ENCODE results near the gene IQGAP2.
A peak's percentile ranks its signal among the peaks of the same experiment; 100 is the strongest.

IQGAP2 gene

GRCh38 chr5:76384705-76385104 is 18.4 kb upstream of the IQGAP2 start:
- DNase-seq (ENCODE audit: low read depth in 2 of 2), result no peak

GRCh38 chr5:76385540-76385939 is 17.5 kb upstream of the IQGAP2 start:
- DNase-seq (ENCODE audit: low read depth in 2 of 2), result no peak

DNA sequence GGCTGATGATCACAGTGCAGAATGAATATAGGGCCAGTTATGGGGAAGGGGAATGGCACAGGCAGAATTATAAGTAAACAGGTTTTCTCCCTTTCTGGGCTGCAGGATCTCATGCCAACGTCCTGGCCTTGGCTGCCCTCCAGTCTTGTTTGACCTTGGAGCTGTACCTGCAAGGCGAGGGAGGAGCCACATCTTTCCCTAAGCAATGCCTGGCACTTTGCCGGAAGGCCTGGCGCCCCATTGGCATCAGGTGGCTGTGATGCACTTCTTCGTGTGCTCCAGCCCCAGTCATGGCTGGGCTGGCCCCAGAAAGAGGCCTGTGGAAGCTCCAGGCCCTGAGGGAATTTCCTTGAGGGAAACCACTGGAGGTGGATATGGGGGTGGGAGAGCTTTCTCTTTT is 16.7 kb upstream of the IQGAP2 start:
- no peak for DNase-seq (ENCODE audit: low read depth in 2 of 2)

DNA sequence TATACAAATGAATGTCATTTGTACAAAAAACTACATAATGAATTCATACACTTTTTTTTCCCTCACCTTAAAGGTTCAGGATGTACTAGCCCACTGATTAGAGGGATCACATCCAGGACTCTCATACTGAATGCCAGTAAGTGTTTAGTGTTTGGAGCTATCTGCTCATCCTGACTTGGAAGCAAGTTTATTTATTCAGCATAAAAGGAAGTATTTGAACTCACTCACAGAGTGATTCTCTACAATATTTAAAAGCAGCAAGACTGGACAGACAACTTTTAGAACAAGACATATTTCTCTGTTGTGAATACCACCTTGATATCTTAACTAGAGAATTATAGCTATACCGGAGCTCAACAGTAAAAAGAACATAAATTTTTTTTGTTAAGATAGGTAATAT is 14.8 kb upstream of the IQGAP2 start:
- DNase-seq (ENCODE audit: low read depth in 2 of 2), result no peak

GRCh38 chr5:76388791-76389512 is 14.1 kb upstream of the IQGAP2 start:
- no peak for DNase-seq (ENCODE audit: low read depth in 2 of 2)

GRCh38 chr5:76389513-76390154 is 13.5 kb upstream of the IQGAP2 start:
- DNase-seq (ENCODE audit: low read depth in 2 of 2), result no peak

DNA sequence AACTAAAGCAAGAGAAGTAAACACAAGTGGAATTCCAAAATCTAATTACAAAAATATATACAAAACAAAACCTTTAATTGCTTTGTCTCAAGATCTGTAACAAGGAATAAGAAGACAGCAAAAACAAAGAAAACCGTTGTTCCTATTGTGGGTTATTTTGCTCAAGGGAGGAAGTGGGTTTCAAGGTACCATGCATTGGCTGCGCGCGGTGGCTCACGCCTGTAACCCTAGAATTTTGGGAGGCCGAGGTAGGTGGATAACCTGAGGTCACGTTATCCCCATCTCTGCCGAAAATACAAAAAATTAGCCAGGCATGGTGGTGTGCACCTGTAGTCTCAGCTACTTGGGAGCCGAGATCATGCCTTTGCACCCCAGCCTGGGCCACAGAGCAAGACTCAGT is 12.1 kb upstream of the IQGAP2 start:
- no peak for DNase-seq (ENCODE audit: low read depth in 2 of 2)

DNA sequence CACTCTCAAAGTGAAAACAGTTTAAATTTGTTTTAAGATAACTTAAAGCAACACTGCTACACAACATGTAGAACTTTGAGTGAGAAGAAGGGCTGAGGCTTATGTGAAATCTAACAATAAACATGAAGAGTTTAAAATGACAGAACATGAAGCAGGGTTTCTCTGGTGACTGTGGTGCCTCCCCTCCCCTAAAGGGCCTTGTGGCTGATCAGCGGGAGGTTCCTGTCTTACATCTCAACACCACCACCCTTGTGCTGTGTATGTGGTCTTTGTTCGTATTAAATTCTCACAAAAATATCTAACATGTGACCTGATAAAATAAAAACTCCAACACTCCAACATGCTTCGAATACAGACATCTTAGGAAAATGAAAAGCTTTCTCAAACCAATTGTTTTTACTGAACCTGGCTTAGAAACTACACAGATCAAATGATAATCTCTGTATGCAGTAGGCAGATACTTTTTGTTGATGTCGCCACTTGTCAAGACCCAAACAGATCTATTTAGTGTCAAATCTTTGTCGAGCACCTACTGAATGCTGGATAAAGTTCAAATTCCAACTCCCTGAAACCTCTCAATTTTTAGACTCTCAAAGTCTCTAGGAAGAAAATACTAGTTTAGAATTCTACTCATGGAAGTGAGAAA is 9.9 kb upstream of the IQGAP2 start:
- no peak for DNase-seq (ENCODE audit: low read depth in 2 of 2)

DNA sequence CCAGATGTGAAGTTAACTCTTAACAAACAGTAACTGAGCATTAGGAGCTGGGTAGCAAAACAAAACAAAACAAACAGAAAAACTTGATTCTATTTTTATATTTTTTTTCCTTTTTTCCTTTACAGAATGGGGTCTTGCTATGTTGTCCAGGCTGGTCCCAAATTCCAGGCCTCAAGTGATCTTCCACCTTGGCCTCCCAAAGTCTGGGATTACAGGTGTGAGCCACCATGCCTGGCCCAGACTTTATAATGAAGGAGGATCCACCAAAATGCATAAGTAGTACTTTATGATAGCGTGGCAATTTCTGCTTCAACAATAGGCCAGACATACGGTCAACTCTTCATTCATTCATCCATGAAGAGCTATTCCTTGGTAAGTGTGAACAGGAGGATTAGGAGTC is 5.9 kb upstream of the IQGAP2 start:
- DNase-seq (ENCODE audit: low read depth in 2 of 2), result no peak

DNA sequence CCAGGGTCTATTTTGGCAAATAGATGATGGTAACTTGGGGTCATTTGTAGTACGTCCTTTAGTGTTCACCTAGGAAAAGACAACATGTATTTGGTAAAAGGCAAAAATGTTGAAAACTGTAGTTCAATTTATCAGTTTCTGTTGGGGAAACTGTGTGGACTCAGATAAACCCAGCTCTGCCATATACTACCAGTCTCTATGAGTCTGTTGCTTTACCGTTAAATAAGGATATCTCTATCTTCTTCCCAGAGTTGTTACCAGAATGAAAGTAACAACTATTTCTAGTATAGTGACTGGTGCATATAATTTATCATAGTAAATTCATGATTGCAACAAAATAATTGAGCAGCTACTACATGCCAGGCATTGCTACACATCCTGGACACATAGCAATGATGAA is 3.8 kb upstream of the IQGAP2 start:
- DNase-seq (ENCODE audit: low read depth in 2 of 2), result no peak

DNA sequence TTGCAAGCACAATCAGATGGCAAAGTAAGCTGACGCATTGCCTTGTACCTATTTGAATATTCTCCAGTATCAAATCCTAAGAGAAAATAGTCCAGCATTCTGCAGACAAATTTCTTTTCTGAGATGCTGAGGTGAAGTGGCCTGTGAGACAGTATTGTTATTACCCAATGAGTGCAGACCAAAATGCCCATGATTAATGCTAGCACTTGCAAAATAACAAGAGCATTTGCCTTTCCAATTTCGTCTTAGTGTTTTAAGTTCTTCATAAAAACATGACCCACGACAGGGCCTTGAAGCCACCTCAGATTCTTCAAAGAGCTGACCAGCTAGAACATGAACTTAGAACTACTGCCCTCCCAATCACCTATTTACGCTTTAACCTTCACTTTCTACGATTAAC is 2.6 kb upstream of the IQGAP2 start:
- DNase-seq (ENCODE audit: low read depth in 2 of 2), result no peak

DNA sequence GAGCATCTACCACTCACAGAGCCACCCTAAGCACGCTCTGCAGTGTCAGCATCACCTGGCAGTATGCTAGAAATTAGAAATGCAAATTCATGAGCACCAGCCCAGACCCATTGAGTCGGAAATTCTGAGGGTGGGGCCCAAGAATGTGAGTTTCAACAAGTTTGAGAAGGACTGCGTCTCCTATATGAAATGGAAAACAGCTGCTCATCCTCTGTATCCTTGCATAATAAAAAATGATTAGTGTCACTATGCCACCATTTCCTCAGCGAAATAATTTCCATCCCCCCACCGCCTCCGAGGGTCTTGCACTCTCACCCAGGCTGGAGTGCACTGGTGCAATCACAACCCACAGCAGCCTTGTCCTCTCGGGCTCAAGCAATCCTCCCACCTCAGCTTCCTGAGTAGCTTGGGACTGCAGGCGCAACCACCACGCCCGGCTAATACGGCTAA is 1.3 kb upstream of the IQGAP2 start:
- peak in 1 of 2 donors; percentile 8 for DNase-seq (ENCODE audit: low read depth in 2 of 2)

DNA sequence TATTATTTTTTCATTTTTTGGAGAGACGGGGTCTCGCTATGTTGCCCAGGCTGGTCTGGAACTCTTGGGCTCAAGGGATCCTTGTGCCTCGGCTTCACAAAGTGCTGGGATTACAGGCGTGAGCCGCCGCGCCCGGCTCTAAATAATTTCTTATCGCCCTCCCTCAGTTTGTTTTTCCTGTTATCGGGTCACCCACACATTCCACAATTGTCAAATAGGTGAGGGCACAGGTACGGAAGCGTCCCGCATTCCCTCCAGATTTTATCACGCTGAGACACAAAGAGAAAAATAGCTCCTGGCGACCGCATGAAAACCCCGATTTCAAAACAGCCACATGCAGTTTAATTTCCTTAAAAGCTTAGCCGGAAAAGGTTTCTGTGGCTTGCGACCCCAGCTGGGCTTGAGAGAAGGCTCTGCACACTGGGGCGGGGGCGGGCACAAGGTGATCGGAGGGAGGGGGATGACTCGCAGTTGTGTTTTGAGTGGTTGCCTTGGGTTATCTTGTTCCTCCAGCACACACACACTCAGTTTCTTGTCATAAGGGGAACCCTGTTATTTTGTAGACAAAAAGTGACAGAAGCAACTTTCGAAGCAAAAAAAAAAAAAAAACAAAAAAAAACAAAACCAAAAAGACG is 717 bp upstream of the IQGAP2 start:
- DNase-seq (ENCODE audit: low read depth in 2 of 2), result peak; percentile 36 to 58

DNA sequence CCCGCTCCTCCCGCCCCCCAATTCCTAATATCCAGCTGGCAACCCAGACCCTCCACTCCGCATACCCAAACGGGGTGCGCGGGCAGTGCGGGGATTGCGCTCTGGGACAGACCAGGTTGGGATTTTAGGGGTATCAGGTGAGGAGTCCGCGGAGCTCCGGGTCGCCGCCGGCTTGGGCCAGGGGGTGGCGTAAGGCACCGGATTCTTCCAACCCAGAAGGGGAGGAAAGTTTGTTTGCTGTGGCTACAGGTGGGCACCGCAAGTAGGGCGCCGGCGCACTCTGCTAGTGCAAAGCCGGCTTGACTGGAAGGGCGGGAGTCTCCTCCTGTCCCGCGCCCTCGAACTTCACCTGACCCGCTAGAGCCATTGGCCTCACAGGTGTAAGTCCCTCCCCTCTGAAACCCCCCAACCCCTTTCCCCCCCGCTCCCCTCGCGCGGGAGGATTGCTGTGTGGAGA is 709 bp downstream of the IQGAP2 start:
- peak; percentile 21 to 24 for DNase-seq (ENCODE audit: low read depth in 2 of 2)

- peak; percentile 54 to 58 for DNase-seq (ENCODE audit: low read depth in 2 of 2)
These were observed 1.4 kb downstream of the IQGAP2 start for GRCh38 chr5:76404223-76405211.

- DNase-seq (ENCODE audit: low read depth in 2 of 2), result no peak
These were observed 2.9 kb downstream of the IQGAP2 start for GRCh38 chr5:76406014-76406413.

DNA sequence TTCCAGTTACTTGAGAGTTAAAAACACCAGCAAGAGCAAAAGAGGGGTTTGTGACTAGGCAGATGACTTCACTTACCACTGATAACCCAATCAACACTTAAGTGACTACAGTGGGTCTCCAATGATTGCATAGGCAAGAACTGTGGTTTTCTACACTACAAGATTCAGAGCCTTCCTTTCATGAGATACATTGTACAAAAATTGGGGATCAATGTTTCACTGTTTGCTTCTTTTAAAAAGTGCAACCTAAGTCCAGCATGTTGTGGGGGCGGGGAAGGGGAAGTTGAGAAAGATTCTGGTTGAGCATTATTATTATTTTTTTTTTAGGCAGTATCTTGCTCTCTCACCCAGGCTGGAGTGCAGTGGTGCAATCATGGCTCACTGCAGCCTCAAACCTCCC is 3.6 kb downstream of the IQGAP2 start:
- DNase-seq (ENCODE audit: low read depth in 2 of 2), result no peak

DNA sequence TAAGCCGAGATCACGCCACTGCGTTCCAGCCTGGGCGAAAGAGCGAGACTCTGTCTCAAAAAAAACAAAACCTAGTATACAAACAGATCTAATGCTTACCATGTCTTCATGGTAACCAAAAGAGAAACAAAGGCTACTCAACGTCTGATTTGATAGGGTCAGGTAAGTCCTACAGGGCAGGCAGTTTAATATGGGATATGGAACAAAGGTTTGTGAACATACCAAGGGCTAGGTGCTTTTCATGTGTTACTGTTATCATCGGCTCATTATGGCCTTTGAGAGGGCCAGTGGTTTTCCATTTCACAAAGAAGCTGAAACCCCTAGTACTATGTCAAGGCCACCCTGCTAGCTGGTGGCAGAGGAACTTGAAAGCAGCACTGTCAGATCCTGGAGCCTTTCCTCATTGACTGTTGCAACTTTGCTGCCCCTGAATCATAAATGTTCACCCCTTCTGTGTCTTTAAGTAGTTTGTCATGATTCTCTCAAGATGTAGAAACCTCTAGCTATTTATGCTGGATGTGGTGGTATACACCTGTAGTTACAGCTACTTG is 5.1 kb downstream of the IQGAP2 start:
- DNase-seq (ENCODE audit: low read depth in 2 of 2), result no peak

- DNase-seq (ENCODE audit: low read depth in 2 of 2), result no peak
These were observed 9.4 kb downstream of the IQGAP2 start for GRCh38 chr5:76412511-76412910.

DNA sequence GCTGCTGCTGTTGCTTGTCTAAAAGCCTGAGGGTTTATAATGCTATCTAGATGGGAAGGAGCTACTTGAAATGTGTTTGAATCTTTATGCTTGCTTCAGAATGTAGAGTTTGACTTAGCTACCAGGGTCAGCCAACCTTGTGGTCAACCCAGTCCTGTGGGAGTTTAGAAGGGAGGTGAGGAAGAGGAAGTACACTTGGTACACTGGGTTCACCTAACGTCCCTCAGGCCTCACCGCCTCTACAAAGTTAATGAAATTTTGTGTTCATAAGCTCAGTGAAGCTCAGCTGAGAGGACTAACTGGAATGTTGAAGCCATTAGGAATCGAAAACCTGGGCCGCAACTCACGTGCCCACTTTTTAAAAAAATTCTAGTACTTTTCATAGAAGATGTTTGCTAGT is 10.7 kb downstream of the IQGAP2 start:
- no peak for DNase-seq (ENCODE audit: low read depth in 2 of 2)

- DNase-seq (ENCODE audit: low read depth in 2 of 2), result no peak
These were observed 11.7 kb downstream of the IQGAP2 start for GRCh38 chr5:76414788-76415187.
